AG09309 (cell line): ENCODE data around the gene SPEM2.

Experiments
- DNase-seq: peaks from one replicate; pipeline ENCODE4 v3.0.0-alpha.2; 2010; ENCODE audit warnings: low read depth
- H3K4me3 ChIP-seq: 2 replicates; pipeline ENCODE4 v1.5.1; 2011; ENCODE audit warnings: mild to moderate bottlenecking, low read depth, low read length, moderate library complexity; ENCODE audit not compliant: control insufficient read depth
- CTCF ChIP-seq: IDR thresholded peaks from 2 replicates; pipeline ENCODE4 v1.5.1; 2011; ENCODE audit warnings: mild to moderate bottlenecking, low read depth, low read length, inconsistent platforms; ENCODE audit not compliant: insufficient read depth, control insufficient read depth; ENCODE audit errors: missing control alignments

SPEM2 gene

DNA sequence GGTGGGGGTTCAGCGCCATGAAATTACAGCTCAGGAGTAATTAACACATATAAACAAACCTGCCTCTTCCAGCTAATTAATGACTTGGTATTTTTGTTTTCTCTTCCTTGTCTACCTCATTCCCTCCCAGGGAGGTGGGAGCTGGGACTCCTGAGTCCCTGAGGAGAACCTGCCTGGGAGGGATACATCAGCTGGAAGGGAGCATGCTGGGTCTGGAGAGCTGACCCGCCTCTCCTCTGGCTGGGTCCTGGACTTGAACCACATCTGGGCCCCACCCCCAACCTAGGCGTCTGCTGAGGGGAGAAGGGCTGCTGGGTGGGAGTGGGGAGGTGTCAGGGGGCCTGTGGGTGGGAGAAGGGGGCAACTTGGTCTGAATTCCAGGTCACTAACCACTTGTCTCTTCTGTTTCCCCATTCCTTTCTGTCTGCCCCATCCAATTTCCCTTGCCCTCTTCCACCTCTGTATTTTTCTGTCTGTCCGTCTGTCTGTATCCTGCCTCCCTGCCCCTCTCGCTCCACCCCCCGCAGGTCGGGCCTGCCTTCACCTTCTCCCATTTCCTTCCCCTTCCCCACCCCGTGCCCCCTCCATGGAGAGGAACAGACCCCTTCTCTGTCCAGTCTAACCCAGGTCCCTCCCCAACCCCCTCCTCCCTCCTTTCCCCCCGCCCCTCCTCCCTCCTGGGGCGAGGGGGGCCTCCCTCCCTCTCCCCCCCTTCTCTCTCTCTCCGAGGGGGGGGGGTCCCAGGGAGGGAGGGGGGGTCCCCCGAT lies 17.7 kb upstream of the SPEM2 start, which contains the start of gene NLGN2:
Gene NLGN2, plus strand, starts transcription at position 361 of the 767 bp plus-strand sequence. CDS start 411 bp downstream, outside the sequence.
- DNase-seq = no peak
- H3K4me3 ChIP-seq = no peak within 1 kb of the TSS; the same call in 1 of the 2 replicates
- no peak for TF ChIP-seq CTCF

GRCh38 chr17:7408252-7408727 lies 17.1 kb upstream of the SPEM2 start:
- no peak overlapping the region for H3K4me3 ChIP-seq
- TF ChIP-seq CTCF = no peak
- DNase-seq = no peak

DNA sequence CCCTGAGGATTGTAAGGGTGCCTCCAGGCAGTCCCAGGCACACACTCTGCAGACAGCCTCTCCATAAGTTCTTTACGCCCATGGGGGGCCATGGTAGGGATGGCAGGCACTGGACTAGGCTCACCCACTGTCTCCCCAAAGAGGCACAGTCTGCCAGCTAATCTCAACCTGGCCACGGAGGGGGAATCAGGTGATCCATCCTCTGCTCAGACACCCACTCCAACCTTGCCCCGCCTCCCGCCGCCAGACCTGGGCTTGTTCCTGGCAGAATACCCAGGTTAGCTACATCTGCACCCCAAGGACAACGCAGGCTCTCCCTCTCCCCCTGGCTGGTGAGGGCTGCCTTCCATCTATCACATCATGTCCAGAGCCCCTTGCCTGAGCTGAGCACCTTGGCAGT lies 16.6 kb upstream of the SPEM2 start:
- H3K4me3 ChIP-seq = no peak overlapping the region
- DNase-seq = no peak
- TF ChIP-seq CTCF = no peak

DNA sequence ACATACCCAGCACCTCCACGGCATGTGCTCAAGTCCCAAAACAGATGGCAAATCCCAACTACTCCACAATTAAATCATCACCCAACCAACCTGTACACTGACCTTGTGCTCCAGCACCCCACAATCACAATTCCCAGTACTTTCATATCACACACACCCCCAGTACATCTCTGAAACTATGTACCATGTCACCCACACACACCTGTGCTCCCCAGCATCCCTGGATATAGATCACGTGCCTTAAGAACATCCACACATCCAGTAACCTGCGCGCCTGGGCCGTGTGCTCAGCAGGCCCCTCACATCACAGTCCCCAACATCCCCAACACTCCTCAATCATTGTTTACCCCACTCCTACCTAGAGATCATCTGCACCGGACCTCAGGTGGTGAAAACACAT lies 15.7 kb upstream of the SPEM2 start:
- TF ChIP-seq CTCF = no peak
- no peak overlapping the region for H3K4me3 ChIP-seq
- DNase-seq = no peak

DNA sequence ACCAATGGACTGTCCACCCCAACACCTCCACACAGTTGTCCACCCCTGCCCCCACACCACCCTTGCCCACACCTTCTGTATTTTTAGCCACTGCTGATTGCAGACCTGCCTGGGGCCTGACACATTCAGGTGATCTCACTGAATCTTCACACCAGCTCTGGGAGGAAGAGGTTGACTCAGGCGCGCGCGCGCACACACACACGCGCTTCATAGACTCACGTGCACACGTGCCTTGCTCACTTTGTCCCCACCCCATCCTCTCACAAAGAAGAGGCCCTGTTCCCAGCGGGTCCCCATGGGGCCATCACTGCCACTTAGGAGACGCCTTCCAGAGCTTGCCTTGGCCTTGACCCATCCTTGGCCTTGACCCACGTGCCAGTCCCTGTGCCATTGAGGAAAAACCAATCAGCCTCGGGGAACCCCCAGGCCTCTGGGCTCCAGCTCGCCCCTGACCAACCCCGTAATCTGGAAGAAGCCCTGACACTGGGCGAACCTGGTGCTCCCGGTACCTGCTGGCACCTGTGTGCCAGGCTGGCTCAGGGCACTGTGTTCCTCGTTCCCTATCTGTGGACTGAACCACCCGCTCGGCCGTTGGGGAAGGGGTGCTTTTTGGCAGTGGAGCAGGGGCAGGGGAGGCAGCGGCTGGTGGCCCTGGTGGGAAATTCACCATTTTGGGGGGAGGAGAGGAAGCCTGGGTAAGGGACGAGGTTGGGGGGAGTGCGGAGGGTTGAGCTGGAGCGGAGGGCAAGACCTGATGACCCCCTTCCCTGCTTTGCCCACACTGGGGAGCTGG lies 14.6 kb upstream of the SPEM2 start:
- no peak for TF ChIP-seq CTCF
- H3K4me3 ChIP-seq = no peak overlapping the region
- DNase-seq = no peak

- DNase-seq = no peak
- H3K4me3 ChIP-seq = no peak overlapping the region
- no peak for TF ChIP-seq CTCF
Observed at GRCh38 chr17:7411427-7411750, 14.0 kb upstream of the SPEM2 start.
